DOHH2 (cell line): Measurements from ENCODE around the gene TMEM141.

Experiments
- H3F3A ChIP-seq: fragments of 200-600 bp; sonication (generic), shearing (Covaris generic); 2 replicates; pipeline ENCODE4 v1.6.0; 2016; ENCODE audit warnings: antibody characterized with exemption, mild to moderate bottlenecking; ENCODE audit not compliant: control insufficient read depth, insufficient read depth
- H3K27ac ChIP-seq: fragments of 200-600 bp; sonication (generic); 2 replicates; pipeline ENCODE4 v1.5.1; 2014; ENCODE audit warnings: low read depth, mild to moderate bottlenecking, low read length, moderate library complexity
- H3K27me3 ChIP-seq: fragments of 200-600 bp; sonication (generic); 2 replicates; pipeline ENCODE4 v1.6.1; 2014; ENCODE audit warnings: mild to moderate bottlenecking, low read length, mixed read lengths; ENCODE audit not compliant: control insufficient read depth
- H3K36me3 ChIP-seq: fragments of 200-600 bp; sonication (generic); 2 replicates; pipeline ENCODE4 v1.6.1; 2014; ENCODE audit warnings: mild to moderate bottlenecking, low read length, moderate library complexity, mixed read lengths; ENCODE audit not compliant: control insufficient read depth
- H3K4me1 ChIP-seq: fragments of 200-600 bp; sonication (generic); 2 replicates; pipeline ENCODE4 v1.6.1; 2014; ENCODE audit warnings: mild to moderate bottlenecking, low read length, mixed read lengths; ENCODE audit not compliant: control insufficient read depth
- H3K4me2 ChIP-seq: fragments of 200-600 bp; sonication (generic); 2 replicates; pipeline ENCODE4 v1.6.0; 2014; ENCODE audit warnings: mild to moderate bottlenecking, low read length, moderate library complexity
- H3K4me3 ChIP-seq: fragments of 200-600 bp; sonication (generic); 2 replicates; pipeline ENCODE4 v1.5.1; 2014; ENCODE audit warnings: mild to moderate bottlenecking, low read length, mixed read lengths
- H3K79me2 ChIP-seq: fragments of 200-600 bp; sonication (generic); 2 replicates; pipeline ENCODE4 v1.6.1; 2014; ENCODE audit warnings: mild to moderate bottlenecking, low read length, mixed read lengths; ENCODE audit not compliant: control insufficient read depth
- H3K9me2 ChIP-seq: fragments of 200-600 bp; sonication (generic); replicated peaks from 2 replicates; pipeline ENCODE4 v1.6.1; 2014; ENCODE audit warnings: mild to moderate bottlenecking, low read length, mixed read lengths; ENCODE audit not compliant: control insufficient read depth
- H3K9me3 ChIP-seq: fragments of 200-600 bp; sonication (generic); 2 replicates; pipeline ENCODE4 v1.6.1; 2014; ENCODE audit warnings: antibody characterized with exemption, low read length, mixed read lengths; ENCODE audit not compliant: control insufficient read depth, insufficient read depth
- H4K20me1 ChIP-seq: fragments of 200-600 bp; sonication (generic); 2 replicates; pipeline ENCODE4 v1.6.0; 2014; ENCODE audit warnings: low read depth, mild to moderate bottlenecking, antibody characterized with exemption, low read length, moderate library complexity; ENCODE audit not compliant: control insufficient read depth, insufficient read depth
- CTCF ChIP-seq: fragments of 200-600 bp; sonication (generic); IDR thresholded peaks from one replicate; pipeline ENCODE4 v1.5.1; 2014; ENCODE audit warnings: antibody characterized with exemption, mild to moderate bottlenecking, low read depth, low read length; ENCODE audit not compliant: poor library complexity, severe bottlenecking
- EZH2phosphoT487 ChIP-seq: fragments of 200-600 bp; sonication (generic); IDR thresholded peaks from 2 replicates; pipeline ENCODE4 v1.6.1; 2017; ENCODE audit warnings: borderline replicate concordance, mild to moderate bottlenecking, antibody characterized with exemption, low read length, moderate library complexity, mixed read lengths

TMEM141 gene

GRCh38 chr9:136759001-136759400, 32.1 kb upstream of the TMEM141 start:
- H3K4me3 ChIP-seq, result no peak overlapping the region
- H3K4me2 ChIP-seq, result peak overlapping the region; percentile 1; the same call in 1 of the 2 replicates
- H3K27ac ChIP-seq, result no peak overlapping the region
- H3K4me1 ChIP-seq, result peaks cover 38% of the 10 kb centered on the region
- H4K20me1 ChIP-seq, result no peaks in the 10 kb centered on the region
- H3K27me3 ChIP-seq, result peaks cover 11% of the 10 kb centered on the region; the same call in 1 of the 2 replicates
- H3K9me2 ChIP-seq, result no peaks in the 10 kb centered on the region
- H3K79me2 ChIP-seq, result no peaks in the 10 kb centered on the region
- H3F3A ChIP-seq, result no peaks in the 10 kb centered on the region; the same call in 1 of the 2 replicates
- H3K9me3 ChIP-seq, result peaks cover 10% of the 10 kb centered on the region
- TF ChIP-seq EZH2phosphoT487 (no peak), CTCF (no peak)
- no peaks in the 10 kb centered on the region for H3K36me3 ChIP-seq

GRCh38 chr9:136759436-136760325, 31.5 kb upstream of the TMEM141 start:
- peaks cover 15% of the 10 kb centered on the region for H3K27me3 ChIP-seq
- H3K9me3 ChIP-seq, result peaks cover 10% of the 10 kb centered on the region
- no peaks in the 10 kb centered on the region for H4K20me1 ChIP-seq
- H3F3A ChIP-seq, result no peaks in the 10 kb centered on the region; the same call in 1 of the 2 replicates
- no peaks in the 10 kb centered on the region for H3K36me3 ChIP-seq
- H3K79me2 ChIP-seq, result no peaks in the 10 kb centered on the region
- H3K4me1 ChIP-seq, result peaks cover 38% of the 10 kb centered on the region
- TF ChIP-seq EZH2phosphoT487 (no peak), CTCF (no peak)
- H3K4me2 ChIP-seq, result no peak overlapping the region
- H3K27ac ChIP-seq, result no peak overlapping the region
- no peaks in the 10 kb centered on the region for H3K9me2 ChIP-seq
- H3K4me3 ChIP-seq, result no peak overlapping the region

GRCh38 chr9:136760424-136760823, 30.7 kb upstream of the TMEM141 start:
- Histone ChIP-seq H3K36me3 (no peaks in the 10 kb centered on the region), H3K9me2 (no peaks in the 10 kb centered on the region), H3K79me2 (no peaks in the 10 kb centered on the region), H3K27me3 (peaks cover 15% of the 10 kb centered on the region), H3K4me3 (no peak overlapping the region), H3K4me1 (peaks cover 38% of the 10 kb centered on the region), H3F3A (no peaks in the 10 kb centered on the region; the same call in 1 of the 2 replicates), H3K27ac (no peak overlapping the region), H3K9me3 (peaks cover 10% of the 10 kb centered on the region), H4K20me1 (no peaks in the 10 kb centered on the region), H3K4me2 (no peak overlapping the region)
- TF ChIP-seq CTCF, result no peak
- TF ChIP-seq EZH2phosphoT487, result no peak
